22Rv1 (cell line): ENCODE measurements around the gene FGD6.

Experiments used
- CTCF ChIP-seq: fragments of 450-650 bp; IDR thresholded peaks from 2 replicates; pipeline ENCODE4 v1.5.1; 2017; ENCODE audit warnings: mild to moderate bottlenecking
- ZFX ChIP-seq: fragments of 450-650 bp; IDR thresholded peaks from 2 replicates; pipeline ENCODE4 v1.6.1; 2017; ENCODE audit warnings: antibody characterized with exemption, borderline replicate concordance

GRCh38 chr12:95244350-95244749 is 27.1 kb upstream of the FGD6 start:
- TF ChIP-seq CTCF (no peak), ZFX (no peak)
